Measurements from ENCODE around the gene SFXN4. TPM values are rescaled to one million over a fixed set of nuclear protein-coding genes. Genes with fewer than 3 reads are reported as not detected.

The SFXN4 gene
- total and polyA plus RNA-seq, 9 of the 15 experiments (the other 6 are each of a cell fraction or from before 2014, with no cell fraction given) = 40.1 to 97.8 (median 54.5) TPM

DNA sequence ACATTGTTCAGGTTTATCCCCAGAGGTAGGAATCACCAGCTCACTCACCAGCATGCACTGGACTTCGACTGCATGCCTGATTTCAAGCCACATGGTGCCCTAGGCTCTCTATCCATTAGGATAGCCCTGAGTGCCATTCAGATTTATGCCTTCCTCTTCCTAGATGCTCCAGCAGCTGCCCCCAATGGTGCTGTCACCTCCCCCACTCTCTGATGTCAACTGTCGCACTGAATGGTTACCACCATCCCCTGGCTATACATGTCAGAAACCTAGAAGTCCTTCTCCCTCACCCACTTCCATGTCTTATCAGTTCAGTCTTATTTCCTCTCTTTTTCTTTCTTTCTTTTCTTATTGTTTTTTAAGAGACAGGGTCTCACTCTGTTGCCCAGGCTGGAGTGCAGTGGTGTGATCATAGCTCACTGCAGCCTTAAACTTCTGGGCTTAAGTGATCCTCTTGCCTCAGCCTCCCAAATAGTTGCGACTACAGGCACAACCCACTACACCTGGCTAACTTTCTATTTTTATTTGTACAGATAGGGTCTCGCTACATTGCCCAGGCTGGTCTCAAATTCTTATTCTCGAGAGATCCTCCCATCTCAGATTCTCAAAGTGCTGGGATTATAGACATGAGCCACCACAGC, 2.9 kb downstream of the SFXN4 start (continued):
- TF ChIP-seq MGA (IDR thresholded peaks at IDR 0.05) (peak; percentile 50), SLC30A9 (CRISPR knock-in tag; IDR thresholded peaks at IDR 0.05) (no peak), MTA2 (IDR thresholded peaks at IDR 0.05; ENCODE audit: low read depth) (no peak), ZNF121 (CRISPR knock-in tag; conservative IDR thresholded peaks at IDR 0.05) (peak; percentile 98), ZNF311 (CRISPR knock-in tag; IDR thresholded peaks at IDR 0.05) (no peak), SMARCA5 (IDR thresholded peaks at IDR 0.05) (peak; percentile 53; the same call in 1 of the 2 replicates), L3MBTL2 (IDR thresholded peaks at IDR 0.05) (peak; percentile 49; the same call in 1 of the 2 replicates), ZNF197 (CRISPR knock-in tag; IDR thresholded peaks at IDR 0.05; ENCODE audit: low read depth) (no peak), SRSF9 (IDR thresholded peaks at IDR 0.05; ENCODE audit: borderline replicate concordance, low read depth, low read length) (no peak), TBL1XR1 (IDR thresholded peaks at IDR 0.05; ENCODE audit: low read length in 2 of 2) (no peak), DMBX1 (CRISPR knock-in tag; IDR thresholded peaks at IDR 0.05; ENCODE audit: borderline replicate concordance) (no peak), XRCC5 (IDR thresholded peaks at IDR 0.05; ENCODE audit: low read depth, low read length) (no peak), BCOR (IDR thresholded peaks at IDR 0.05) (peak; percentile 81), HNRNPH1 (optimal IDR thresholded peaks at IDR 0.05; ENCODE audit: low read depth, low read length) (no peak), NR2C1 (IDR thresholded peaks at IDR 0.05) (no peak), NR2C1 (tag; IDR thresholded peaks at IDR 0.05) (no peak), SIN3A (IDR thresholded peaks at IDR 0.05; ENCODE audit: borderline replicate concordance in 2 of 2, control insufficient read depth in 1 of 2, low read depth in 2 of 2, low read length in 2 of 2) (no peak)
- TF ChIP-seq, protein P1, sequence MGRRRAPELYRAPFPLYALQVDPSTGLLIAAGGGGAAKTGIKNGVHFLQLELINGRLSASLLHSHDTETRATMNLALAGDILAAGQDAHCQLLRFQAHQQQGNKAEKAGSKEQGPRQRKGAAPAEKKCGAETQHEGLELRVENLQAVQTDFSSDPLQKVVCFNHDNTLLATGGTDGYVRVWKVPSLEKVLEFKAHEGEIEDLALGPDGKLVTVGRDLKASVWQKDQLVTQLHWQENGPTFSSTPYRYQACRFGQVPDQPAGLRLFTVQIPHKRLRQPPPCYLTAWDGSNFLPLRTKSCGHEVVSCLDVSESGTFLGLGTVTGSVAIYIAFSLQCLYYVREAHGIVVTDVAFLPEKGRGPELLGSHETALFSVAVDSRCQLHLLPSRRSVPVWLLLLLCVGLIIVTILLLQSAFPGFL (CRISPR knock-in tag; IDR thresholded peaks at IDR 0.05) = no peak
